Camera-type eye (tissue), 1 donor: ENCODE measurements around the gene ATP6V0A4. TPM values are rescaled to one million over a fixed set of nuclear protein-coding genes. Genes with fewer than 3 reads are reported as not detected.

Experiments
- total RNA-seq: library from RNA; depleted of rRNA; stranded (reverse); fragments of >200 nt; gene quantifications from one replicate; pipeline ENCODE4 v1.2.3, GENCODE V29; 2014

The ATP6V0A4 gene
- total RNA-seq: 0.66 TPM

DNA sequence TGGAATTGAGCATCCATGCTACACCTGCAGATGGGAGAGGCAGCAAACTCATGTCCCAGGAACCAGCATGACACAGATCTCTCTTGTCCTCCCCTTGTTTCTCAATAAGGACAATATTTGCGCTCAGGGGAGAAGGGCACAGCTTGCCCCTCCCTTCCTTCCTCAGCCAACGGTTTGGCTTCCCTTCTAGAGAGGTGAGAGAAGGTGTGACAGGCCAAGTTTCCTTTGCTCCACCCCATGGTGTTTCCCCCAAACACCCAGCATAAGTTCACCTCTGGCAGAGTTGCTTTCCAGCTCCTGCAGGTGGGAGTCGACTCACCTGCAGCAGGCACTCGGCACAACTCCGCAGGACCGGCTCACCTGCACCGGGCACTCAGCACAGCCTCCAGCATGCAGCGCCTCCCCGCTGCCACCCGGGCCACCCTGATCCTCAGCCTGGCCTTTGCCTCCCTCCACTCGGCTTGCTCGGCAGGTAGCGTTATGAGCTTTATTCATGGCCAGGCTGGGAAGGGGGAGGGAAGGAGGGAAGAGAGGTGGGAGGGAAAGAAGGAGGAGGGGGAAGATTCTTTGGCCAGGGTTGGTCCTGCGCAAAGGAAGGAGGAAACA is at the start of gene ATP6V0A4, which contains the start of gene TMEM213:
TSS of gene ATP6V0A4 (minus strand) at position 482 of the 606 bp plus-strand sequence. CDS start 26,949 bp downstream, outside the sequence.
TSS of gene TMEM213 (plus strand) at position 280 of the 606 bp plus-strand sequence. CDS start at position 391, 111 bp downstream.

DNA sequence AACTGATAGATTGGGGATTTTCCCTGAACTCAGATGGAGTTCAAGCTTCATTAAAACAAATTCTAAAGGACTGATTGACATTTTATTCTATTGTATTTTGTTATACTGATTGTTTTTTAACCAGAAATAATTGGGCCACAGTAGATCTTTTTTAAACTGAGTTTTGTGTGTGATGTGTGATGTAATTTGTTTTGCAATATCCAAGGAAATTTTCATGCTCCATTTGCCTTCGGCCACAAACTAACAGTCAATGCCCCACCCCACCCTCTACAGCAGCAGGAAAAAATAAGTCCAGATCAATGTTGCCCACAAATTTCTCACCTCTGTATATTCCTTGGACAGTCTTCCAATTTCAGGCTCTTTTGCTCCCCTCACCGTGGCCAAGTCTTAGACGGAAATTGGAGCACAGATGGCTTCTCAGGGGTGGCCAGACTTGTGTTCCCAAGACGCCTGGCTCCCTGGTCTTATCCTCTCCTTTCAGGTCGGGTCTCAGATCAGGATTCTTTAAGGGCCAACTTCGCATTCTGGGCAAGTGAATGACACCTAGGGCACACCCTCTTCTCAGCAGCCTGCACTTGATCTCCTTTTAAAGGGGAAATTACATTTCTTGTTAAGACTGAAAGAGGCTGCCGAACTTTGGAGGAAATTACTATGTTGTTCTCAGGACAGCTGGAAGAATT is 97.0 kb downstream of the ATP6V0A4 start, which contains the start of gene SVOPL:
TSS of gene SVOPL (minus strand) at position 506 of the 680 bp plus-strand sequence. CDS start 22,317 bp downstream, outside the sequence.

Other genes starting within 250 kb of the ATP6V0A4 start
- gene SVOPL, start 96.8 kb downstream of the ATP6V0A4 start, total RNA-seq: 0.99 TPM
- gene TMEM213, start 202 bp downstream of the ATP6V0A4 start, total RNA-seq: not detected
- gene KIAA1549, start 183.2 kb upstream of the ATP6V0A4 start, total RNA-seq: 16.4 TPM
- gene ZC3HAV1L, start 237.8 kb upstream of the ATP6V0A4 start, total RNA-seq: 34.2 TPM